NCI-H510A treated with DMSO at 0.1 percent for 48 hours (cell line): ENCODE results near the gene DPP3.
"Not testable (repeated sequence)": the region's sequence is repeated elsewhere in the genome, so short reads cannot be mapped to it uniquely, and the experiment has no call there.

Experiments used
- DNase-seq: peaks from one replicate; lab custom pipeline; 2025; lab: John Stamatoyannopoulos, UW

The DPP3 gene

DNA sequence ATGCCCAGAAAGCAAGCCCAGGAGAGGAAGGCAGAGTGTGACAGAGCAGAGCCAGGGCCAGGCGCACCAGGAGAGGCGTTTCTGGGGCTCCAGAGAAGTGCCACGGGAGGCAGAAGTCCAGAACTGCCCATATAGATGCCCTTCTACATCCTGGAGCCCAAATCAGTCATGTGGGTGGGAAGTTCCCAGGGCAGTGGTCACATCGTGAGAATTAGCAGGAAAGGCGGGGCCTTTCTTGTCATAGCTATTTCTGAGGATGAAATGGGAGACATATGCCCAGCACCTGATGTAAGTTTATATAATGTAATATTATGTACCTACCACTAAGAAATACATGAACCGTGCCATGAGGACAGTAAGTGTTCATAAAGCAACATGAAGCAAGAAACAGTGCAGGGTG, 52.5 kb downstream of the DPP3 start:
- DNase-seq, result no peak

- no peak for DNase-seq
Observed at GRCh38 chr11:66539170-66539869, 59.1 kb downstream of the DPP3 start.

GRCh38 chr11:66539870-66540213, 59.6 kb downstream of the DPP3 start:
- DNase-seq, result no peak

- DNase-seq, result not testable (repeated sequence)
Observed at GRCh38 chr11:66540598-66540997, 60.4 kb downstream of the DPP3 start.

DNA sequence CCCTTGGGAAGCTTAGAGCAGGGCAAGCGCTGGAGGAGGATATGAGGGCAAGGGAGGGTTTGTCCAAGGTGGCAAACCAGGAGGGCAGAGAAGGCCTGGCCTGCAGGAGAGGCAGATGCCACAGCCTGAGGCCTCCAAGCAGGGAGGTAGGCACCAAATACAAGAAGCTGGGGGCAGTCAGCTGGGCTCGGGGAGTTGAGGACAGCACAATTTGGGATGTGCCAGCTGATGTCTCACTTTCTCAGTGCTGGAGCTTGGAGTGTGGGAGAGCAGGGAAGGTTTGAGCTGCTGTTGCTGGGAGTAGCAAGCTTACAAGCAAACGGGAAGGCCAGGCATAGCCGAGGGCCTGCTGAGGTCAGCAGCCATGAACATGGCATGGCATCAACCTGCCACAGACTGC, 61.7 kb downstream of the DPP3 start:
- DNase-seq, result no peak

DNA sequence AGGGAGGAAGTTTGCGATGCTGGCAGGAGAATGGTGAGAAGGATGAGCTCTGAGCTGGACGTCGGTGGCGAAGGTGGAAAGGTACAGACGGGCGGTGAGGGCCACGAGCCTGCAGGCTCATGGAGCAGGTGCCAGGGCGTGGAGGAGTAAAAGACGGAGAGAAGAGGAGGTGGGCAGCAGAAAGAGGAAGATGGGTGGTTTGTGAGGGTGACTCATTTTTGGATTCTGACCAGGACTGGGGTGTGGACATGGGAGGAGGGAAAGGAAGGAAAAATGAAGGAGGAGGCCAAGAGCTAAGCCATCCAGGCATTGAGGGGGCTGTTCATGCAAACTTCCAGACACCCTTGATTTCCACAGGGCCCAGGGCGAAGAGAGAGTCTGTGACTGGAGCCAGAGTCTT, 62.1 kb downstream of the DPP3 start:
- DNase-seq, result no peak

DNA sequence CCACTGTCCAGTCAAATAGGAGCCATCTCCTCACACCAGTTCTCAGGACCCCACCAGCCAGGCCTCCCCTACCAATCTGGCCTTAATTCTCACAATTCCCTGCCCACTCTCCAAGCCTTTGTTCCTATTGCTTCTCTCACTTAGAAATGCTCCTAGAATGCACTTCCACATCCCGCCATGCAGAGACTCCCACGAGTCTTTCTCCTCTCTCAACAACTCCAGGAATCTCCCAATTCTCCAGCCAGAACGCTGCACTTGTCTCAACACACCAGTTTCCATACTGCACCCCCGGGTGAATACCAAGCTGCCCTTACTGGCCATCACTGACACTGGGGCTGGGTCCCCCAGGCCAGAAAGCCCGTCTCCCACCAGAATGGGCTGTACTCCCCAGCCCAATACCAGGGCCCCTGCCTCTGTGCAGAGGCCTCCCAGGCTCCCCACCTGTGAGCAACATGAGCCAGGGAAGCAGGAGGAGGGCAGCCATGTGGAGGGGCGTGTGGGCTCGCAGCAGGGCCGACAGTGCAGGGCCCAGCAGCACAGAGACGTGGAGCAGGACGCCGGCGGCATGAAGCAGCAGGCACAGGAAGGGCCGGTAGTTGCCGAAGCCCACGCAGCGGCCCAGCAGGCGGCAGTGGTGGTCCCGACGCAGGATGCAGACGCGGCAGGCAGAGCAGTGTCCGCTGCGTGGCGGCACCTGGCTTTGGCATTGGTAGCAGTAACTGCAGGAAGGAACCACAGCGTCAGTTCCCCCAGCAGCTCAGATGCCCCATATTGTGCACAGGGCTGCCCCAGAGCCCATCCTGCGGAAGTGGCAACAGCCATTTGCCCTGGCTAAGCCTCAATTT, 63.3 kb downstream of the DPP3 start:
- no peak for DNase-seq

GRCh38 chr11:66544952-66545351, 64.7 kb downstream of the DPP3 start:
- DNase-seq, result not testable (repeated sequence)

DNA sequence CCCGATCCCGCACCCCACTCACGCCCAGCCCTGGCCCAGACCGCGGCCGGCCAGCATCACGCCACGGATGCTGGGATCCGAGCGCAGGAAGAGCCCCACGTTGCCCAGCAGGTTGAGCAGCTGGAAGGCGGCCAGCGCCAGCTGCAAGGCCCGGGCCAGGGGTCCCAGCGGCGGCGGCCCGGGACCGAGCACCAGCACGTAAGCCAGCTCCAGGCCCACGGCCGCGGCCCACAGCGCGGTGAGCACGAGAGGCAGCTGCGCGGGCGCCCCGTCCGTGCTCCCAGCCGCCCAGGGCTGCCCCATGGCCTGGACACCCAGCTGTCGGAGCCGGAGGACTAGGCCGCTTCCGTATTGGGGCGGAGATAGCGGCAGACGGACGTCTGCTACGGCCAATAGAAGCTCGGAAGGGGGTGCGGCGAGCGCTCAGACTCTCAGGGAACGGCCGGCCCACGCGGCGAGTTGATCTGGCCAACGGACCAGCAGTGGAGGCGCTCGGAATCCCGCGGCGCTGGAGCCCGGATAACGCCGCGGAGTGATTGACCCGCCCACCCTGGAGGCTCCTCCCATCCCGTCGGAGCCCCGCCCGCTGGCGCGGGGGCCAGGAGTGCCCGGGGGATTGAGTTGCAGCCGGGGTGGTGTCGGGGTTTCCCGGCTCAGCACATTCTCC, 65.6 kb downstream of the DPP3 start, which contains the start of gene ZDHHC24:
ZDHHC24 (minus strand) TSS at position 348 of the 667 bp plus-strand sequence; CDS start at position 303, 45 bp downstream.
- DNase-seq, result peak; percentile 92

GRCh38 chr11:66546368-66546965, 66.2 kb downstream of the DPP3 start, which contains the start of gene ACTN3:
Gene ACTN3, plus strand, starts transcription at chr11:66546903. Its CDS starts 35 bp downstream, at chr11:66546938.
- DNase-seq, result no peak

DNA sequence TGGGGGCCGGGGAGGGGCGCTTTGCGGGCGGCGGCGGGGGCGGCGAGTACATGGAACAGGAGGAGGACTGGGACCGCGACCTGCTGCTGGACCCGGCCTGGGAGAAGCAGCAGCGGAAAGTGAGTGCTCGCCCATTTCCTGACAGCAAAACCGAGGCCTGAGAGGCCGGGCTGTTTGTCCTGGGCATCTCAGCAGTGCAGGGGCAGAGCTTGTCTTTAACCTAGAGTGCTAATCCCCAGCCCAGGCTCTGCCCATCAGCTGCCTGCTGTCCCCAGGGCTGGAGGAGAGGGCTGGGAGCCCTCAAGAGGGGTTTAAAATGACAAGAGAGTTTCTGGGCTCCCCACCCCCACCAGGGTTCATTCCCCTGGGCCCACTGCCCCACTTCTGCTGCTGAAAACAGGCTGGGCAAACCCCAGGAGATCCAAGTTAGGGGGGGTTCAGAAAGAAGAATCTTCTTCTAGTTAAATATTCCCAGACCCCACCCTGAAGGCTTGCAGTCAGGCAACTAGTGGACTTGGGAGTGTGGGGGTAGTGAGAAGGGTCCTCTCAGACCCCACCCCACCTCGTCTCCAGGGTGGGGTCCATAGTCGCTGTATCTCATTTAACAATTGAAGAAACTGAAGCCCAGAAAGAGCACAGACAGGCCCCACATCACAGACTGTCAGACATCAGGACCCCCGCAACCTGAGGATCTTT, 66.9 kb downstream of the DPP3 start:
- no peak for DNase-seq

DNA sequence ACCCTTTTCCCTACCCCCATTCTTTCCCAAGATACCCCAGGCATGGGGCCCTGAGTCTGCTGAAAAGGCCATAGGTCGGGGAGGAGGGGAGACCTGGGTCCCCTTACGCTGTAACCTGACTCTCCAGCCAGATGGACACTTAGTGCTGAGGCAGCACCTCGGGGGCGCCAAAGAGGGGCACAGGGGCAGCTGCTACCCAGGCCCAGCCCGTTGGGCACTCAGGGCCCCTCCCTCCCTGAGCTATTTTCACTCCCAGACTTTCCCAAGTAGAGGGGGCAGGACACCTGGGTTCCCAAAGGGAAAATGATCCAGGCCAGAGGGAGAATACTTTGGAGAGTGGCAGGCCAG, 67.4 kb downstream of the DPP3 start:
- DNase-seq, result no peak

GRCh38 chr11:66548041-66548440, 67.8 kb downstream of the DPP3 start:
- DNase-seq, result no peak

GRCh38 chr11:66548774-66549630, 68.8 kb downstream of the DPP3 start:
- DNase-seq, result no peak

- no peak for DNase-seq
Observed at GRCh38 chr11:66549696-66550095, 69.5 kb downstream of the DPP3 start.

- DNase-seq, result no peak
Observed at GRCh38 chr11:66550887-66551286, 70.7 kb downstream of the DPP3 start.

DNA sequence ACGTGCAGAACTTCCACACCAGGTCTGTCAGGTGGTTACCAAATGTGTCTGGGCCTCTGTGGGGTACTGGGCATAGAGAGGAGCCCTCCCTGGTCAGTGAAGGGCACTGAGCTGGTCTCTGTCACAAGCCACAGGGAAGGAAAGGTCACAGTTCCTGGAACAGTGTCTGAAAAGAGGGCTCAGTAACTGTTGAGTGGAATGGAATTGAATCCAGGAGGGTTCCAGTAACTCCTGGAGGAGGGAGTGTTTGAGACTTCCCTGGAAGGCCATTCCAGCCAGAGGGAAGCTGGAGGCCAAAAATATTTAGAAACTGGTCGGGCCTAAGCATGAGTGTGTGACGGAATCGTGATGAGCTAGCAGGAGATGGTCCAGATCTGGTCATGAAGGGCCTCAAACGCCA, 74.4 kb downstream of the DPP3 start:
- no peak for DNase-seq

DNA sequence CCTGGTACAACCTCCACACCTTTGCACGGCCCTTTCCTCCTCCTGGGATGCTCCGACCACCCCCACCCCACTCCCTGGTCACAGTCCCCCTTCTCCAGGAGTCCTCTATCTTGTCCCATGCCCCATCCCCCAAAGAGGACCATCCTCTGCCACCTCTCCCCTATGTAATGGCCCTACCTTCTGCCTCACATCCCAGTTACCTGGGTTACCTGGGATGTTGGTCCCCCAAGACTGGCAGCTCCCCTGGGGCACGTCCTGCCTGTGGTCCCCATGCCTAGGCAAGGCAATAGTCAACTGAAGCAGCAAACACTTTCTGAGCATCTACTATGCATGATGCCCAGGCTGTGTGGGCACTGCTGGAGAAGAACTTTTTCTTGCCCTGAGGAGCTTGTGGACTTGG, 75.2 kb downstream of the DPP3 start:
- no peak for DNase-seq

DNA sequence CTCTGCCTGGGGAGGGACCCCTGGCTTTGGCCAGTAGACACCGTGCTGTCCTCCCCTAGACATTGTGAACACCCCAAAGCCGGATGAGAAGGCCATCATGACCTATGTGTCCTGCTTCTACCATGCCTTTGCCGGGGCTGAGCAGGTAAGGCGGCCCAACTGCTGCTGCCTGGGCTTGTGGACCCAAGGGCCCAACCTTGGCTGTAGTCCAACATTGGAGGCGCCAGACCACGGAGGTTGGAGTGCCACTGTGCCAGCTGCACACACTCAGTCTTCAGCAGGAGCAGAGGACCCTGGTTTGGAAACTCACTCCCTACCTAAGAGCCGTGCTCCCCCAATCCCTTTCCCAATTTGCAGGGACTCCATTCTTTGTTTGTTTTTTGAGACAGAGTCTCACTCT, 75.9 kb downstream of the DPP3 start:
- DNase-seq, result peak; percentile 86

DNA sequence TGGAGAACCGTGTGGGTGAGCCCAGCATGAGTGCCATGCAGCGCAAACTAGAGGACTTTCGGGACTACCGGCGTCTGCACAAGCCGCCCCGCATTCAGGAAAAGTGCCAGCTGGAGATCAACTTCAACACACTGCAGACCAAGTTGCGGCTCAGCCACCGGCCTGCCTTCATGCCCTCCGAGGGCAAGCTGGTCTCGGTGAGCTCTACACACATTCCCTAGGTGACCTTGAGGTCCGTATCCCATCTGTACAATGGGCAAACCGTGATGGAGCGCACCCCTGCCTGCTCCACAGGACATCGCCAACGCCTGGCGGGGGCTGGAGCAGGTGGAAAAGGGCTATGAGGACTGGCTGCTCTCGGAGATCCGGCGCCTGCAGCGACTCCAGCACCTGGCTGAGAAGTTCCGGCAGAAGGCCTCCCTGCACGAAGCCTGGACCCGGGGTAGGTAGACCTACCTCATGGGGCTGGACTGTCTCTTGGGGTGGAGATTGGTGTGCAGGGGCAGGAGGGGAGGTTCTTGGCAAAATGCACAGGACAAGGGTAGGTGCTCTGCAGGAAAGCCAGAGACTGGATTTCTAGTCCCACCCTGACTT, 77.6 kb downstream of the DPP3 start:
- no peak for DNase-seq
